Measurements from ENCODE around the gene INTS13. TPM values are rescaled to one million over a fixed set of nuclear protein-coding genes. Genes with fewer than 3 reads are reported as not detected.

The INTS13 gene
- total RNA-seq, 1 experiment from 2014 or later = 50.5 TPM

GRCh38 chr12:26939192-26939832 is 1.5 kb upstream of the INTS13 start (continued):
- TF ChIP-seq CTCF (IDR thresholded peaks at IDR 0.05 in 2 of 3, conservative IDR thresholded peaks at IDR 0.05 in 1 of 3; ENCODE audit: borderline replicate concordance in 1 of 3, insufficient read depth in 1 of 3, low read depth in 2 of 3, low read length in 2 of 3) = no peak

DNA sequence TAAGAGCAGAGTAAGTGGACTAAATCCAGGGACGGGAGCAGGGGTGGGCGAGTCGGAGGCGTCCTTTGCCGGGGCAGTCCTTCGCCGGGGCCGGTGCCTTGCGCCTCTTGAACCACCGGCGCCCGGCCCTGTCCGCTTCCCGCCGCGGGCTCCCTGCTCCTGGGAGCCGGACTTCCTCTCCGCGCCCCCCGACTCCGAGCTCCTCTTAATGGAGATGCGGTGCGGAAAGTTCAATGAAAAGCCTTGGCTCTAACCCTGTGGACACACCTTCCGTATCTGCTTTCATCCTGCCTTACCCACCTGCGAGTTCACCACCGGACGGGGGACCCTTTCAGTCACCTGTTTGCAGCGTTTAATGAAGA is 901 bp upstream of the INTS13 start:
- Histone ChIP-seq H3K27ac (ENCODE audit: low read depth, low read length) (peak overlapping the region; percentile 77), H3K9ac (ENCODE audit: low read length) (peak overlapping the region; percentile 98), H3K4me3 (replicated peaks in 1 of 2; ENCODE audit: low read depth in 1 of 2, low read length in 2 of 2) (peak overlapping the region; percentile 71 to 98), H3K27me3 (ENCODE audit: insufficient read depth, low read length) (no peaks in the 10 kb centered on the region), H3K36me3 (ENCODE audit: control insufficient read depth in 1 of 2, insufficient read depth in 2 of 2, low read length in 2 of 2) (peaks cover 3 to 9% of the 10 kb centered on the region in 2 experiments; a peak in 3 of 4 replicates), H3K4me2 (ENCODE audit: low read length) (peak overlapping the region; percentile 85), H4K20me1 (ENCODE audit: insufficient read depth) (peaks cover 8% of the 10 kb centered on the region; the same call in 1 of the 2 replicates), H3K9me3 (ENCODE audit: control insufficient read depth in 1 of 2, insufficient read depth in 1 of 2, low read depth in 1 of 2, low read length in 2 of 2) (no peaks in the 10 kb centered on the region), H3K9me2 (ENCODE audit: insufficient read depth) (no peaks in the 10 kb centered on the region), H2AFZ (ENCODE audit: low read depth, low read length, poor library complexity, severe bottlenecking) (peak overlapping the region; percentile 10), H3K79me2 (ENCODE audit: insufficient read depth, low read length) (peaks cover 94% of the 10 kb centered on the region), H3K4me1 (ENCODE audit: control insufficient read depth in 1 of 2, insufficient read depth in 2 of 2, low read length in 2 of 2) (peaks cover 3 to 26% of the 10 kb centered on the region in 2 experiments)
- BruUV-seq (replicated peaks) = no TSS peak
- intact Hi-C loops (cut with micrococcal nuclease) = loop anchor here (5.0 kb wide), 1 partner anchor 74 kb away; the partner anchor contains the start of gene TM7SF3
- ChIA-PET CTCF (no interaction called here), POLR2A (no interaction called here), RAD21 (ENCODE audit: low non-redundant PET in 1 of 2, low total read pairs in 2 of 2, uncharacterized antibody in 2 of 2, unreplicated experiment in 2 of 2) (no interaction called here)
- peak; percentile 37 for ATAC-seq
- DNase-seq (ENCODE audit: low read depth, low spot score) = peak; percentile 3
- TF ChIP-seq ZFX (IDR thresholded peaks at IDR 0.05) (0 out of 2 replicates have a peak, but pooled peaks have one; percentile 28), MAX (IDR thresholded peaks at IDR 0.05) (no peak), YY1 (IDR thresholded peaks at IDR 0.05; ENCODE audit: extremely low read depth, insufficient replicate concordance, low read depth, low read length) (no peak), EGR1 (IDR thresholded peaks at IDR 0.05; ENCODE audit: low read depth) (no peak), SP1 (IDR thresholded peaks at IDR 0.05; ENCODE audit: low read depth) (no peak), RAD21 (IDR thresholded peaks at IDR 0.05; ENCODE audit: low read depth) (no peak), ELF1 (IDR thresholded peaks at IDR 0.05; ENCODE audit: borderline replicate concordance, low read depth) (no peak), POLR2A (IDR thresholded peaks at IDR 0.05; ENCODE audit: borderline replicate concordance, extremely low read depth, insufficient read depth, insufficient read length) (no peak), POLR2AphosphoS5 (IDR thresholded peaks at IDR 0.05; ENCODE audit: low read depth, low read length) (no peak), EZH2phosphoT487 (IDR thresholded peaks at IDR 0.05; ENCODE audit: borderline replicate concordance) (no peak), CTCF (IDR thresholded peaks at IDR 0.05 in 2 of 3, conservative IDR thresholded peaks at IDR 0.05 in 1 of 3; ENCODE audit: borderline replicate concordance in 1 of 3, insufficient read depth in 1 of 3, low read depth in 2 of 3, low read length in 2 of 3) (no peak), TCF7L2 (IDR thresholded peaks at IDR 0.05; ENCODE audit: borderline replicate concordance, extremely low read depth, insufficient read depth, insufficient read length) (peak; percentile 6), ATF3 (IDR thresholded peaks at IDR 0.05) (no peak)
- TF ChIP-seq, protein P1, sequence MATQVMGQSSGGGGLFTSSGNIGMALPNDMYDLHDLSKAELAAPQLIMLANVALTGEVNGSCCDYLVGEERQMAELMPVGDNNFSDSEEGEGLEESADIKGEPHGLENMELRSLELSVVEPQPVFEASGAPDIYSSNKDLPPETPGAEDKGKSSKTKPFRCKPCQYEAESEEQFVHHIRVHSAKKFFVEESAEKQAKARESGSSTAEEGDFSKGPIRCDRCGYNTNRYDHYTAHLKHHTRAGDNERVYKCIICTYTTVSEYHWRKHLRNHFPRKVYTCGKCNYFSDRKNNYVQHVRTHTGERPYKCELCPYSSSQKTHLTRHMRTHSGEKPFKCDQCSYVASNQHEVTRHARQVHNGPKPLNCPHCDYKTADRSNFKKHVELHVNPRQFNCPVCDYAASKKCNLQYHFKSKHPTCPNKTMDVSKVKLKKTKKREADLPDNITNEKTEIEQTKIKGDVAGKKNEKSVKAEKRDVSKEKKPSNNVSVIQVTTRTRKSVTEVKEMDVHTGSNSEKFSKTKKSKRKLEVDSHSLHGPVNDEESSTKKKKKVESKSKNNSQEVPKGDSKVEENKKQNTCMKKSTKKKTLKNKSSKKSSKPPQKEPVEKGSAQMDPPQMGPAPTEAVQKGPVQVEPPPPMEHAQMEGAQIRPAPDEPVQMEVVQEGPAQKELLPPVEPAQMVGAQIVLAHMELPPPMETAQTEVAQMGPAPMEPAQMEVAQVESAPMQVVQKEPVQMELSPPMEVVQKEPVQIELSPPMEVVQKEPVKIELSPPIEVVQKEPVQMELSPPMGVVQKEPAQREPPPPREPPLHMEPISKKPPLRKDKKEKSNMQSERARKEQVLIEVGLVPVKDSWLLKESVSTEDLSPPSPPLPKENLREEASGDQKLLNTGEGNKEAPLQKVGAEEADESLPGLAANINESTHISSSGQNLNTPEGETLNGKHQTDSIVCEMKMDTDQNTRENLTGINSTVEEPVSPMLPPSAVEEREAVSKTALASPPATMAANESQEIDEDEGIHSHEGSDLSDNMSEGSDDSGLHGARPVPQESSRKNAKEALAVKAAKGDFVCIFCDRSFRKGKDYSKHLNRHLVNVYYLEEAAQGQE (IDR thresholded peaks at IDR 0.05; ENCODE audit: low read depth) = no peak
